H9 (cell line): ENCODE data around the gene MMP24OS. TPM values are rescaled to one million over a fixed set of nuclear protein-coding genes. Genes with fewer than 3 reads are reported as not detected.

Experiments used
- DNase-seq: peaks from one replicate; pipeline ENCODE4 v3.0.0-alpha.2; 2017
- H2AFZ ChIP-seq: one replicate; pipeline ENCODE4 v1.6.1; 2013; ENCODE audit warnings: mild to moderate bottlenecking, low read length, control low read depth, moderate library complexity
- H2AK5ac ChIP-seq: 2 replicates; pipeline ENCODE4 v1.6.1; 2013; ENCODE audit warnings: low read length, control low read depth, mixed read lengths; ENCODE audit not compliant: insufficient read length
- H2BK120ac ChIP-seq: one replicate; pipeline ENCODE4 v1.6.1; 2013; ENCODE audit warnings: low read depth, mild to moderate bottlenecking, low read length, control low read depth, inconsistent platforms; ENCODE audit not compliant: poor library complexity, severe bottlenecking
- H2BK12ac ChIP-seq: 2 replicates; pipeline ENCODE4 v1.6.1; 2013; ENCODE audit warnings: low read length, control low read depth, mixed read lengths, low read depth; ENCODE audit not compliant: insufficient read length
- H2BK15ac ChIP-seq: 2 replicates; pipeline ENCODE4 v1.6.1; 2013; ENCODE audit warnings: low read depth, low read length, control low read depth
- H2BK20ac ChIP-seq: one replicate; pipeline ENCODE4 v1.6.1; 2013; ENCODE audit warnings: low read depth, mild to moderate bottlenecking, low read length, control low read depth, inconsistent platforms; ENCODE audit not compliant: poor library complexity, severe bottlenecking
- H2BK5ac ChIP-seq: 2 replicates; pipeline ENCODE4 v1.6.1; 2013; ENCODE audit warnings: low read length, control low read depth, mixed read lengths; ENCODE audit not compliant: insufficient read length
- H3K14ac ChIP-seq: 2 replicates; pipeline ENCODE4 v1.6.1; 2013; ENCODE audit warnings: low read length, control low read depth; ENCODE audit not compliant: insufficient read depth
- H3K18ac ChIP-seq: 2 replicates; pipeline ENCODE4 v1.6.1; 2013; ENCODE audit warnings: low read depth, mild to moderate bottlenecking, mixed read lengths, low read length, control low read depth; ENCODE audit not compliant: insufficient read length
- H3K23ac ChIP-seq: 2 replicates; pipeline ENCODE4 v1.6.1; 2013; ENCODE audit warnings: low read length, control low read depth, mixed read lengths, low read depth; ENCODE audit not compliant: insufficient read length
- H3K23me2 ChIP-seq: 2 replicates; pipeline ENCODE4 v1.6.1; 2013; ENCODE audit warnings: low read depth, mild to moderate bottlenecking, mixed read lengths, low read length, control low read depth; ENCODE audit not compliant: insufficient read length, poor library complexity, severe bottlenecking
- H3K27ac ChIP-seq: 2 replicates; pipeline ENCODE4 v1.5.1; 2013; ENCODE audit warnings: low read length, control low read depth, mixed read lengths, low read depth; ENCODE audit not compliant: insufficient read length
- H3K27me3 ChIP-seq: 2 replicates; pipeline ENCODE4 v1.6.1; 2013; ENCODE audit warnings: low read length, control low read depth, inconsistent platforms; ENCODE audit not compliant: insufficient read depth
- H3K4ac ChIP-seq: 2 replicates; pipeline ENCODE4 v1.6.1; 2013; ENCODE audit warnings: low read depth, mild to moderate bottlenecking, control low read depth, inconsistent platforms, low read length, moderate library complexity
- H3K4me1 ChIP-seq: 2 replicates; pipeline ENCODE4 v1.6.1; 2013; ENCODE audit warnings: low read length, control low read depth, inconsistent platforms; ENCODE audit not compliant: insufficient read depth
- H3K4me2 ChIP-seq: 2 replicates; pipeline ENCODE4 v1.6.1; 2013; ENCODE audit warnings: low read length, control low read depth, mixed read lengths; ENCODE audit not compliant: insufficient read length, insufficient read depth
- H3K56ac ChIP-seq: 2 replicates; pipeline ENCODE4 v1.6.1; 2013; ENCODE audit warnings: low read depth, mild to moderate bottlenecking, mixed read lengths, low read length, control low read depth; ENCODE audit not compliant: insufficient read length
- H3K79me1 ChIP-seq: 2 replicates; pipeline ENCODE4 v1.6.1; 2013; ENCODE audit warnings: low read depth, mild to moderate bottlenecking, moderate library complexity, low read length, control low read depth, inconsistent platforms; ENCODE audit not compliant: insufficient read depth, poor library complexity, severe bottlenecking
- H3K79me2 ChIP-seq: 2 replicates; pipeline ENCODE4 v1.6.1; 2013; ENCODE audit warnings: low read length, control low read depth, inconsistent platforms; ENCODE audit not compliant: insufficient read depth
- H3K9ac ChIP-seq: 2 replicates; pipeline ENCODE4 v1.6.1; 2013; ENCODE audit warnings: low read length, control low read depth, mixed read lengths; ENCODE audit not compliant: insufficient read length; ENCODE audit errors: extremely low read depth
- H3K9me3 ChIP-seq: one replicate; pipeline ENCODE4 v1.6.1; 2013; ENCODE audit warnings: low read depth, low read length, inconsistent platforms; ENCODE audit not compliant: control insufficient read depth
- H3T11ph ChIP-seq: one replicate; pipeline ENCODE4 v1.6.1; 2013; ENCODE audit warnings: mild to moderate bottlenecking, low read length, control low read depth, inconsistent platforms
- H4K20me1 ChIP-seq: one replicate; pipeline ENCODE4 v1.6.1; 2013; ENCODE audit not compliant: control insufficient read depth, insufficient read length, insufficient read depth
- H4K5ac ChIP-seq: 2 replicates; pipeline ENCODE4 v1.6.1; 2013; ENCODE audit warnings: low read depth, mild to moderate bottlenecking, mixed read lengths, low read length, control low read depth; ENCODE audit not compliant: insufficient read length
- H4K8ac ChIP-seq: replicated peaks from 2 replicates; pipeline ENCODE4 v1.6.1; 2013; ENCODE audit warnings: low read length, control low read depth, mixed read lengths, low read depth; ENCODE audit not compliant: insufficient read length
- H4K91ac ChIP-seq: 2 replicates; pipeline ENCODE4 v1.6.1; 2013; ENCODE audit warnings: low read depth, mild to moderate bottlenecking, moderate library complexity, mixed read lengths, low read length, control low read depth; ENCODE audit not compliant: insufficient read length
- H3K27ac Mint-ChIP-seq, 3 experiments: 2 replicates in 2 of 3; 3 replicates in 1 of 3; pipeline ENCODE4 v1.8.0; 2020 to 2021; ENCODE audit warnings: mixed read lengths in 3 of 3, mild to moderate bottlenecking in 1 of 3, moderate library complexity in 1 of 3
- H3K27me3 Mint-ChIP-seq: 2 replicates; pipeline ENCODE4 v1.8.0; 2021; ENCODE audit warnings: low read depth, mild to moderate bottlenecking, moderate library complexity, mixed read lengths
- H3K36me3 Mint-ChIP-seq, 3 experiments: 2 replicates in 2 of 3; 3 replicates in 1 of 3; pipeline ENCODE4 v1.8.0; 2020 to 2021; ENCODE audit warnings: low read depth in 3 of 3, mixed read lengths in 3 of 3; ENCODE audit not compliant: insufficient read depth in 1 of 3
- H3K4me1 Mint-ChIP-seq, 2 experiments: 2 replicates each; pipeline ENCODE4 v1.8.0; 2020; ENCODE audit warnings: mixed read lengths in 2 of 2
- H3K4me3 Mint-ChIP-seq, 2 experiments: 2 replicates in 1 of 2; 3 replicates in 1 of 2; pipeline ENCODE4 v1.8.0; 2020 to 2021; ENCODE audit warnings: mild to moderate bottlenecking in 2 of 2, mixed read lengths in 2 of 2, moderate library complexity in 1 of 2
- H3K9me3 Mint-ChIP-seq, 2 experiments: 2 replicates in 1 of 2; 3 replicates in 1 of 2; pipeline ENCODE4 v1.8.0; 2020; ENCODE audit warnings: mild to moderate bottlenecking in 2 of 2, mixed read lengths in 2 of 2, moderate library complexity in 1 of 2
- CTCF ChIP-seq: fragments of 200-600 bp; sonication (generic); conservative IDR thresholded peaks from 3 replicates; pipeline ENCODE4 v1.8.0; 2021; ENCODE audit warnings: antibody characterized with exemption, mild to moderate bottlenecking
- WGBS: extraction: QIAGEN DNeasy Blood & Tissue Kit; methylation state at CpG from one replicate; pipeline ENCODE4 v1.1.7; 2013; ENCODE audit warnings: missing lambda C conversion rate, low lambda C conversion rate, mixed read lengths; ENCODE audit not compliant: insufficient read length; ENCODE audit errors: extremely low coverage; 5-methylcytosine and 5-hydroxymethylcytosine counted together
- total RNA-seq: library from RNA; stranded (reverse); gene quantifications from 2 replicates; pipeline ENCODE4 v1.2.1, GENCODE V29; 2021

MMP24OS gene
- total RNA-seq, 1 experiment from 2014 or later: 43.8 TPM

- H3K9ac ChIP-seq: no peak overlapping the region
- Mint-ChIP-seq H3K36me3 (peaks cover 0 to 9% (median 6%) of the 10 kb centered on the region in 3 experiments; a peak in 2 of 7 replicates), H3K27me3 (no peaks in the 10 kb centered on the region; the same call in none of the 2 replicates), H3K4me1 (peaks cover 21 to 22% of the 10 kb centered on the region in 2 experiments), H3K27ac (no peak overlapping the region), H3K9me3 (no peaks in the 10 kb centered on the region), H3K4me3 (no peak overlapping the region)
- no peaks in the 10 kb centered on the region for H3K79me1 ChIP-seq
- H2BK5ac ChIP-seq: no peak overlapping the region
- H3K27me3 ChIP-seq: no peaks in the 10 kb centered on the region
- no CpG with 5 or more reads among the region's 2 CpGs for WGBS
- DNase-seq: no peak
- H3K4ac ChIP-seq: no peak overlapping the region
- H3T11ph ChIP-seq: no peak overlapping the region
- no peak overlapping the region for H4K91ac ChIP-seq
- H3K56ac ChIP-seq: no peak overlapping the region
- no peak overlapping the region for H3K18ac ChIP-seq
- no peaks in the 10 kb centered on the region for H3K23me2 ChIP-seq
- no peak overlapping the region for H3K27ac ChIP-seq
- H2BK12ac ChIP-seq: no peak overlapping the region
- no peaks in the 10 kb centered on the region for H3K79me2 ChIP-seq
- no peak overlapping the region for H3K14ac ChIP-seq
- H2AK5ac ChIP-seq: no peak overlapping the region
- TF ChIP-seq CTCF: no peak
- no peaks in the 10 kb centered on the region for H3K9me3 ChIP-seq
- H2AFZ ChIP-seq: no peak overlapping the region
- no peaks in the 10 kb centered on the region for H4K20me1 ChIP-seq
- no peak overlapping the region for H4K8ac ChIP-seq
- no peak overlapping the region for H2BK15ac ChIP-seq
- H3K4me1 ChIP-seq: peaks cover 8% of the 10 kb centered on the region; the same call in 1 of the 2 replicates
- H2BK120ac ChIP-seq: no peak overlapping the region
- H3K4me2 ChIP-seq: no peak overlapping the region
- no peak overlapping the region for H2BK20ac ChIP-seq
- H3K23ac ChIP-seq: no peak overlapping the region
- H4K5ac ChIP-seq: no peak overlapping the region
Measured at GRCh38 chr20:35243317-35243716, 34.6 kb downstream of the MMP24OS start.
